T-helper 22 cell (primary cell): ENCODE data around the gene ASMTL.
"Not testable (repeated sequence)": the region's sequence is repeated elsewhere in the genome, so short reads cannot be mapped to it uniquely, and the experiment has no call there.

Experiments
- DNase-seq: peaks from one replicate; pipeline ENCODE4 v3.0.0-alpha.2; 2020; ENCODE audit warnings: low read depth

The ASMTL gene

DNA sequence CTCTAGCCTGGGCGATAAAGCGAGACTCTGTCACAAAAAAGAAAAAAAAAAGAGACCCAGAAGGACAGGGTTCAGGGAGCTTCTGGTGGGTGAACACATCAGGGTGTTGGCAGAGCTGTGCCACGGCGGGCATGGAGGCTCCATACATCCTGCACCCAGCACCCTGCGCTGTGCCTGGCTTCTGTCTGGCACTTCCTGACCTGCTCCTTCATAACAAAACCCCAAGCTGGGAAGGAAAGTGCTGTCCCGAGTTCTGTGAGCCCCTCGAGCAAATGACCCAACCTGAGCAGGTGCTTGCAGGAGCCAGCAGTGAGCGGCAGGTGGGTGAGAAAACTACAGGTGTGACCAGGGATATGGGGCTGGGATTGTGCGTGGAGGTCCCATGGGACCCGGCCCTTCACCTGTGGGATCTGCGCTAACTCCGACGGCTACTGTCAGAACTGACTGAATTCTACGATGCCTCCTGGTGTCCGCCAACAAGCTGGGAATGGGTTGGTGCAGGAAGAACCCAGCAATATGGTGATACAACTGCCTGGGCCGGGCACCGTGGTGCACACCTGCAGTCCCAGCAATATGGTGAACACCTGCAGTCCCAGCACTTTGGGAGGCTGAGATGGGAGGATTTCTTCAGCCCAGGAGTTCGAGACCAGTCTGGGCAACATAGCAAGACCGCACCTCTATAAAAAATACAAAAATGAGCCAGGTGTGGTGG lies 18.9 kb downstream of the ASMTL start:
- no peak for DNase-seq

- DNase-seq = no peak
These were observed 22.3 kb downstream of the ASMTL start for GRCh38 chrX:1430451-1430850.

DNA sequence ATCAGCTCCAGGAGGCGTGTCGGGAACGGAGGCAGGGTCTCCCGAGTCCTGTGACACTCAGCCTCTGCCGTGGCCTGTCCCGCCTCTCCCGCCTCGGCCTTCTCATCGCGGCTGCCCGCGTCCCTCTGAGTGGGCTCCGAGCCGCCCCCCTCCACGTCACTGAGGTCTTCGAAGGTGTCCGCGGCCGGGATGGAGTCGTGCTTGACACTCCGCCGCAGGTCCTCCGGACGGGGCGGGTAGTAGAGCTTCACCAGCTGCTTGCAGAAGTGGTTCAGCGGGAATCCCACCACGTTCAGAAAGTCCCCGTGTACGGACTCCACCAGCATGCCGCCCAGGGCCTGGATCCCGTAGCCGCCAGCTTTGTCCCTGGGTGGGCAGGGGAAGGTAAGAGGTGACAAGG lies 25.0 kb downstream of the ASMTL start:
- no peak for DNase-seq

- DNase-seq = not testable (repeated sequence)
These were observed 26.4 kb downstream of the ASMTL start for GRCh38 chrX:1426321-1426720.

DNA sequence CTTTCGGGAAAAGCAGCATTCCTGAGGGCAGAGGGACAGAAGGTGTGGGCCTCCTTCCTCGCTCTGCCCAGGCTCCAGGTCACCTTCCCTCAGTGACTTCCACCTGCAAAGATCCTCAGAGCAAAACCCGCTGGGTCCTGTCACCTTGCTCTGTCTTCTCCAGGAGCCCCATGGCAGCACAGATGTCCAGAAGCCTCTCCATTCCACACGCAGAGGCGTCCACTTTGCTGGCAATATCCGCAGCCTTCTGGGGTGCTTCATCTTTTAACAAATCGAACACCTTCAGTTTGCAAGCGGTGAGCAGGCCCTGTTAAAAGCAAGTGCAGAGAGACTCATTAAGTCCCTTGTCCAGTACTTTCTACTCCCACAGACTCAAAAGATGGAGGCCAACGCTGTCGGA lies 27.3 kb downstream of the ASMTL start:
- DNase-seq = no peak

GRCh38 chrX:1424147-1424851 lies 28.4 kb downstream of the ASMTL start:
- no peak for DNase-seq

DNA sequence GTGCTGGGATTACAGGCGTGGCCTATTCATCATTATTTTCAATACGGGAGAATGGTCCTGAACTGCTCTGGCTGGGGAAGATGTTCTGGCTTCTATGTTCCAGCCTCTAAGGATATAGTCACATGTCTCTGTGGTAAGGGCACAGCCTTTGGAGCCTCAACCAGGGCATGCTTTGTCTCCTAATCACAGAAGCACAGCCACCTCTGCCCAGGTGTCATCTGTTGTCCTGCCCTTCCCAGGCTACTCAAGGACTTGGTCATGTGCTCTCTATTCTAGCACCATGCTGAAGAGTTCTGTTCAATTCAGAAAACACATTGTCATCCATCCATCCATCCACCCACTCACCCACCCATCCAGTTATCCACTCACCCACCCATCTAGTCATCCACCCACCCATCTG lies 29.5 kb downstream of the ASMTL start:
- DNase-seq = no peak

GRCh38 chrX:1422135-1422465 lies 30.6 kb downstream of the ASMTL start:
- DNase-seq = no peak

- no peak for DNase-seq
These were observed 31.1 kb downstream of the ASMTL start for GRCh38 chrX:1421433-1422134.

DNA sequence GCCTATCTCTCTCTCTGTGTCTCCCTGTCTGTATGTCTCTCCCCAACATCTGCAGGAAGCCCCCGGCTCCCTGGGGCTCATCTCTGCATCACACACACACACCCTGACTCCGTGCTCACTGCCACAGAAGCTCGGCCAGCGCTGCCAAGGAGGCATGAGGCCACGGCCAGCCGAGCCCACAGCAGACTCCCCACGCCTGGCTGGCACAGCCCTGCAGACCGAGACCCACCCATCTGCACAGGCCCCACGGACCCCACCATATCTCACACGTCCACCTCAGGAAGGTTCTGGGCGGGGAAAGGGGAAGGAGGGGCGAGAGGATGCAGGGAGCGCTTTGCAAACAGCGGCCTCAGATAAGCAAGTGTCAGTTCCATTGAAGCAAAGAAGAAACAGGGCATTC lies 32.3 kb downstream of the ASMTL start:
- DNase-seq = no peak

GRCh38 chrX:1419545-1420355 lies 33.0 kb downstream of the ASMTL start:
- DNase-seq = no peak

DNA sequence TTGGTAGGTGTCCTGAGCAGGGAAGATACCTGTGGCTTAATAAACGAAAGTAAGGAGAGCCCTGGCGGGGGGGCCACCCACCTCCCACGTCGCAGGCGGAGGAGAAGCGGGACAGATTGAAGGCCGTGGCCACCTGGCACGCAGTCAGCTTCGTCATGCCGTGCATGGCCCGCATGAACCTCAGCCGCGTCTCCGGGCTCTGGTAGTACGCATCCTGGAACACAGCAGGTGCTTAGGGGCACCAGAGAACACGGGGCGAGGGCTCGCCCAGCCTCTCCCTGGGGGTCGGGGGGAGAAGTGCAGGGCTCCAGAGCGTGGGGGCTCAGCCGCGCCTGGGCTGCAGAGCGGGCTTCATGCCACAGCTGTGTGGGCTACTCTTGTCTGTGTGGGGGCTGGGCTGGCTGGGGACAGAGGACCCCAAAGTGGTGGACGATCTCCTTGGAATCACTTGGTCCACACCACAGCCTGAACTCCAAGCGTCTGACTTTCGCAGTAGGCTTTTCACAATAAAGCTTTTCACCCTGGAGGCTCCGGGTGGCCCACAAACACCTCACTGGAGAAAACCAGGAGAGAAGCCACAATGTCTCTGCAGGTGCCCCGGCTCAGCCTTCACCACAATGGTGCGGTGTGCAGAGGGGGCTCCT lies 33.7 kb downstream of the ASMTL start:
- DNase-seq = no peak

GRCh38 chrX:1417921-1418771 lies 34.6 kb downstream of the ASMTL start:
- DNase-seq = no peak

DNA sequence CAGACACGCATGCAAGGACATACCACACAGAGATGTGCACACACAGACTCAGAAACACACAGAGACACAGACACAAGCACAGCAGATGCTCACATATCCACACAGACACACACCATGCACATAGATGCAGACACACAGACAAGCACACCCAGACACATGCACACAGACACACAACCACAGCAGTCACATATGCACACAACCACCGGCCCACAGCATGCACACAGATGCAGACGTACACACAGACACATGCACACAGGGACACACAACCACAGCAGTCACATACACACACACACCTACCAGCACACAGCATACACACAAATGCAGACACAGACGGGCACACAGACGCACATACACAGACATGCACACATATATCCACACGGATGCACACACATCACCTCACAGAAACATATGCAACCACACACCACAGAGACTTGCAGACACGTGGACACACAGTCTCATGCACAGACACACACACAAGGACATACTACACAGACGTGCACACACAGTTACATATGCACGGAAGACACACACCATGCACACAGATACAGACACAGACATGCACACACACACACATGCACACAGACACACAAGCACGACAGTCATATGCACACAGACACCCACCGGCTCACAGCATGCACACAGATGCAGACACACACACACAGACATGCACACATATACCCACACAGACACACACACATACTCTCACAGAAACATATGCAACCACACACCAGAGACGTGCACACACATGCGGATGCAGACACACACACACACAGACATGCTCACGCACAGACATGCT lies 35.5 kb downstream of the ASMTL start:
- no peak for DNase-seq

DNA sequence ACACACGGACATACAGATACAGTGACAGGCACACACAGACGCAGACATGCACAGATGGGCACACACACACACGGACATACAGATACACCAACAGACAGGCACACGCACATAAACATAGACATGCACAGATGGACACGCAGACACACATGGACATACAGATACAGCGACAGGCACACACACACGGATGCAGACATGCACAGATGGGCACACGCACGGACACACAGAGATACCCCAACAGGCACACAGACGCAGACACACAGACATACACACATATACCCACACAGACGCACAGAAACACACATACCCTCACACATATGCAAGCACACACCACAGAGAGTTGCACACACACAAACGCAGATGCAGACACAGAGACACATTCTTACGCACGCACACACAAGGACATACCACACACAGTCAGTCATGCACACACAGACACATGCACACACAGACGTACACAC lies 36.4 kb downstream of the ASMTL start:
- no peak for DNase-seq

DNA sequence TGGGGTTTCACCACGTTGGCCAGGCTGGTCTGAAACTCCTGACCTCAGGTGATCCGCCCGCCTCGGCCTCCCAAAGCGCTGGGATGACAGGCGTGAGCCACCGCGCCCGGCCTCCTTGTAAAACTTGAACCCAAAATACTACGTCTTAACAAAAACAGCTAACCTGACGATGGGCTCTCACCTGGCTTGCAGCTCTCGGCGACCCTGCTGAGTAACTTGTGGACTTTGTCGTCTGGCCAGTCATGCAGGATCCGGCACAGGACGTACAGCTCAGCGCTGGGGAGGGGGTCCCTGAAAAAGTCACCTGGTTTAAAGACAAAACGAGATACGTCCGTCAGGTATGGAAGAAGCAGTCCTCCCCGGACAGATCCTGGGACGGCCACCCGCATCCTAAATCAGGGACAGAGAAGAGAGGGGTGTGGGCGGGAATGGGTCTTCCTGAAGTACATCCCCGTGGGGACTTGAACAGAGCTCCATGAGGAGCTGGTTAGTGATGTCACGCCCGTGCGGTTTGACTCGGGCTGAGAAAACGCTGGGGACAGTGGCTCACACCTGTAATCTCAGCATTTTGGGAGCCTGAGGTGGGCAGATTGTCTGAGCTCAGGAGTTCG lies 40.1 kb downstream of the ASMTL start:
- no peak for DNase-seq

- no peak for DNase-seq
These were observed 41.4 kb downstream of the ASMTL start for GRCh38 chrX:1411326-1411725.

DNA sequence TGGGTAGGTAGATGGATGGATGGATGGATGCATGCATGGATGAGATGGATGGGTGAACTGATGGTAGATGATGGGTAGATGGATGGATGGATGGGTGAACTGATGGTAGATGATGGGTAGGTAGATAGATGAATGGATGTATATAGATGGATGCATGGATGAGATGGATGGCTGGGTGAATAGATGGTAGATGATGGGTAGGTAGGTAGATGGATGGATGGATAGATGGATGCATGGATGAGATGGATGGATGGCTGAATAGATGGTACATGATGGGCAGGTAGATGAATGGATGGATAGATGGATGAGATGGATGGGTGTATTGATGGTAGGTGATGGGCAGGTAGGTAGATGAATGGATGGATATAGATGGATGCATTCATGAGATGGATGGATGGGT lies 45.7 kb downstream of the ASMTL start:
- no peak for DNase-seq

DNA sequence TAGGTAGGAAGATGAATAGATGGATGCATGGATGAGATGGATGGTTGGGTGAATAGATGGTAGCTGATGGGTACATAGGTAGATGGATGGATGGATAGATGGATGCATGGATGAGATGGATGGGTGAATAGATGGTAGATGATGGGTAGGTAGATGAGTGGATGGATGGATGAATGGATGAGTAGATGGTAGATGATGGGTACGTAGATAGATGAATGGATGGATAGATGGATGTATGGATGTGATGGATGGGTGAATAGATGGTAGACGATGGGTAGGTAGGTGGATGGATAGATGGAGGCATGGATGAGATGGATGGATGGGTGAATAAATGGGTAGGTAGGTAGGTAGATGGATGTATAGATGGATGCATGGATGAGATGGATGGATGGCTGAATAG lies 46.9 kb downstream of the ASMTL start:
- not testable (repeated sequence) for DNase-seq

DNA sequence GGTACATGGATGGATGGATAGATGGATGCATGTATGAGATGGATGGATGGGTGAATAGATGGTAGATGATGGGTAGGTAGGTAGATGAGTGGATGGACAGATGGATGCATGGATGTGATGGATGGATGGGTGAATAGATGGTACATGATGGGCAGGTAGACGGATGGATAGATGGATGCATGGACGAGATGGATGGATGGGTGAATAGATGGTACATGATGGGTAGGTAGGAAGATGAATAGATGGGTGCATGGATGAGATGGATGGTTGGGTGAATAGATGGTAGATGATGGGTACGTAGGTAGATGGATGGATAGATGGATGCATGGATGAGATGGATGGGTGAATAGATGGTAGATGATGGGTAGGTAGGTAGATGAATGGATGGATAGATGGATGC lies 48.8 kb downstream of the ASMTL start:
- DNase-seq = not testable (repeated sequence)
